HT-29 (cell line): ENCODE data around the gene PAPLN. TPM values are rescaled to one million over a fixed set of nuclear protein-coding genes. Genes with fewer than 3 reads are reported as not detected.

Source experiments
- DNase-seq: peaks from one replicate; pipeline ENCODE4 v3.0.0-alpha.2; 2015; ENCODE audit warnings: low spot score
- total RNA-seq: library from RNA; depleted of rRNA; stranded (reverse); fragments of >200 nt; shearing (Covaris generic); gene quantifications from 2 replicates; pipeline ENCODE4 v1.2.3, GENCODE V29; 2014

Gene PAPLN
- total RNA-seq, 1 experiment from 2014 or later, result 0.25 TPM

- DNase-seq, result peak; percentile 20
Measured at GRCh38 chr14:73231981-73232851, 5.1 kb upstream of the PAPLN start.

GRCh38 chr14:73232984-73233383, 4.3 kb upstream of the PAPLN start:
- DNase-seq, result no peak

- no peak for DNase-seq
Measured at GRCh38 chr14:73233564-73233963, 3.7 kb upstream of the PAPLN start.

- no peak for DNase-seq
Measured at GRCh38 chr14:73234029-73234428, 3.3 kb upstream of the PAPLN start.

GRCh38 chr14:73234586-73235394, 2.5 kb upstream of the PAPLN start:
- DNase-seq, result no peak

- no peak for DNase-seq
Measured at GRCh38 chr14:73235531-73236155, 1.7 kb upstream of the PAPLN start.

GRCh38 chr14:73236157-73236556, 1.1 kb upstream of the PAPLN start:
- DNase-seq, result no peak

GRCh38 chr14:73236752-73237218, 521 bp upstream of the PAPLN start:
- DNase-seq, result no peak

- DNase-seq, result no peak
Measured at GRCh38 chr14:73237786-73238423, 599 bp downstream of the PAPLN start.

GRCh38 chr14:73238424-73238852, 1.1 kb downstream of the PAPLN start:
- peak; percentile 31 for DNase-seq

- no peak for DNase-seq
Measured at GRCh38 chr14:73238941-73239340, 1.6 kb downstream of the PAPLN start.

GRCh38 chr14:73239393-73240241, 2.3 kb downstream of the PAPLN start:
- no peak for DNase-seq

GRCh38 chr14:73240816-73241480, 3.6 kb downstream of the PAPLN start:
- no peak for DNase-seq

GRCh38 chr14:73241481-73242165, 4.3 kb downstream of the PAPLN start:
- DNase-seq, result peak; percentile 13

GRCh38 chr14:73242357-73242901, 5.1 kb downstream of the PAPLN start:
- DNase-seq, result no peak

- DNase-seq, result no peak
Measured at GRCh38 chr14:73243341-73243740, 6.0 kb downstream of the PAPLN start.

- no peak for DNase-seq
Measured at GRCh38 chr14:73243748-73244147, 6.4 kb downstream of the PAPLN start.

- no peak for DNase-seq
Measured at GRCh38 chr14:73244541-73245290, 7.4 kb downstream of the PAPLN start.
